22Rv1 (cell line): Measurements from ENCODE around the gene MSI2.

Experiments used
- CTCF ChIP-seq: fragments of 450-650 bp; IDR thresholded peaks from 2 replicates; pipeline ENCODE4 v1.5.1; 2017; ENCODE audit warnings: mild to moderate bottlenecking
- ZFX ChIP-seq: fragments of 450-650 bp; IDR thresholded peaks from 2 replicates; pipeline ENCODE4 v1.6.1; 2017; ENCODE audit warnings: antibody characterized with exemption, borderline replicate concordance

GRCh38 chr17:57337390-57337789 lies 81.1 kb downstream of the MSI2 start:
- no peak for TF ChIP-seq CTCF
- no peak for TF ChIP-seq ZFX
